ENCODE data around the gene LYPD4.
"Not testable (repeated sequence)": the region's sequence is repeated elsewhere in the genome, so short reads cannot be mapped to it uniquely, and the experiment has no call there.

Gene LYPD4

GRCh38 chr19:41875973-41876372, 31.5 kb upstream of the LYPD4 start:
- in situ Hi-C loops (cut with HindIII; ENCODE audit: low sequenced_read_pairs) = not testable (repeated sequence)

GRCh38 chr19:41872775-41873647, 28.5 kb upstream of the LYPD4 start:
- in situ Hi-C loops (cut with HindIII; ENCODE audit: low sequenced_read_pairs) = no loop called here

GRCh38 chr19:41872384-41872774, 27.9 kb upstream of the LYPD4 start:
- in situ Hi-C loops (cut with HindIII; ENCODE audit: low sequenced_read_pairs) = no loop called here

GRCh38 chr19:41871573-41872383, 27.3 kb upstream of the LYPD4 start:
- in situ Hi-C loops (cut with HindIII; ENCODE audit: low sequenced_read_pairs) = no loop called here

- in situ Hi-C loops (cut with HindIII; ENCODE audit: low sequenced_read_pairs) = no loop called here
Measured at GRCh38 chr19:41870401-41870873, 26.0 kb upstream of the LYPD4 start.

GRCh38 chr19:41869374-41869955, 25.0 kb upstream of the LYPD4 start:
- in situ Hi-C loops (cut with HindIII; ENCODE audit: low sequenced_read_pairs) = no loop called here

- in situ Hi-C loops (cut with HindIII; ENCODE audit: low sequenced_read_pairs) = no loop called here
Measured at GRCh38 chr19:41868989-41869300, 24.5 kb upstream of the LYPD4 start.

GRCh38 chr19:41868120-41868988, 23.9 kb upstream of the LYPD4 start:
- in situ Hi-C loops (cut with HindIII; ENCODE audit: low sequenced_read_pairs) = no loop called here

- in situ Hi-C loops (cut with HindIII; ENCODE audit: low sequenced_read_pairs) = no loop called here
Measured at GRCh38 chr19:41866284-41866683, 21.8 kb upstream of the LYPD4 start.

- in situ Hi-C loops (cut with HindIII; ENCODE audit: low sequenced_read_pairs) = no loop called here
Measured at GRCh38 chr19:41864374-41864773, 19.9 kb upstream of the LYPD4 start.

- in situ Hi-C loops (cut with HindIII; ENCODE audit: low sequenced_read_pairs) = no loop called here
Measured at GRCh38 chr19:41863209-41863931, 18.9 kb upstream of the LYPD4 start.

- in situ Hi-C loops (cut with HindIII; ENCODE audit: low sequenced_read_pairs) = no loop called here
Measured at GRCh38 chr19:41862445-41862986, 18.0 kb upstream of the LYPD4 start.

GRCh38 chr19:41861846-41862245, 17.4 kb upstream of the LYPD4 start:
- in situ Hi-C loops (cut with HindIII; ENCODE audit: low sequenced_read_pairs) = no loop called here

- in situ Hi-C loops (cut with HindIII; ENCODE audit: low sequenced_read_pairs) = no loop called here
Measured at GRCh38 chr19:41861116-41861768, 16.8 kb upstream of the LYPD4 start.

- in situ Hi-C loops (cut with HindIII; ENCODE audit: low sequenced_read_pairs) = no loop called here
Measured at GRCh38 chr19:41860419-41861115, 16.1 kb upstream of the LYPD4 start.

GRCh38 chr19:41859618-41860418, 15.3 kb upstream of the LYPD4 start, which contains the start of gene RPS19:
RPS19 (plus strand) TSS chr19:41860255; CDS start chr19:41860775, 520 bp downstream.
- in situ Hi-C loops (cut with HindIII; ENCODE audit: low sequenced_read_pairs) = loop anchor here (10.0 kb wide), 1 partner anchor 95 kb away; the partner anchor contains the start of gene RABAC1

- in situ Hi-C loops (cut with HindIII; ENCODE audit: low sequenced_read_pairs) = loop anchor here (10.0 kb wide), 1 partner anchor 96 kb away; the partner anchor contains the start of gene RABAC1
Measured at GRCh38 chr19:41859213-41859617, 14.7 kb upstream of the LYPD4 start.
